ENCODE results near the gene POU4F3. TPM values are rescaled to one million over a fixed set of nuclear protein-coding genes. Genes with fewer than 3 reads are reported as not detected.

POU4F3 gene
- polyA plus RNA-seq, 3 donors = 0.06 TPM; not detected in 2

DNA sequence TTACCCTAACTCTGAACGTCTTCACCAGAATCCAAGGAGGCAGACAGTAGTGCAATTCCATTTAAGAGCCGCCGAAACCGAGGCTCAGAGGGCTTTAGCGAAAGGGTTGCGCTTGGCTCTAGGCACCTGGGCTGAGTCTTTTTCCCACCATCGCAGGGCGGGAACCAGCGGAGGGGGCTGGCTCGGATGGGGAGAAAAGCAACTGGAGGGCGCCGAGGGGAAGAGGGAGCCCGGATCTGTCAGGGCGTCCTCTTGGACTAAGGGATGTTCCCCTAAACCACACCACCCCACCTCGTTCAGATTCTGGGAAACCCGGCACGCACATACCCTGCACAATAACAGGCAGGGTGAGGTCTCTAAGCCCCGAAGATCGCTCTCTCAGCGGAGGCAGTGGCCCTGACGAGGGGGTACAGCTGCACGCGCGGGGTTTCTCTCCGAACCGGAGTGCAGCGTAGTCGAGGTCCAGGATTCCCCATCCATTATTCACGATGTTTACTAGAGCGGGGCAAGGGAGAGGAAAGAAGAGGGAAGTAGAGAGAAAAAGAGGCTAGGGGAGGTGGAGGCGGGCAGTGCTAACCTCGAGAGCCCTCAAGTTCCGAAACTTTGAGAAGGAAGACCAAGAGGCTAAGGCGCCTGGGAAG lies 1.3 kb upstream of the POU4F3 start:
- 3 to 4% (median 3%) methylated on average over 32 to 34 of the region's 34 CpGs for WGBS, 3 donors
- no peak overlapping the region for H3K27ac ChIP-seq (ENCODE audit: low read depth, low read length)

DNA sequence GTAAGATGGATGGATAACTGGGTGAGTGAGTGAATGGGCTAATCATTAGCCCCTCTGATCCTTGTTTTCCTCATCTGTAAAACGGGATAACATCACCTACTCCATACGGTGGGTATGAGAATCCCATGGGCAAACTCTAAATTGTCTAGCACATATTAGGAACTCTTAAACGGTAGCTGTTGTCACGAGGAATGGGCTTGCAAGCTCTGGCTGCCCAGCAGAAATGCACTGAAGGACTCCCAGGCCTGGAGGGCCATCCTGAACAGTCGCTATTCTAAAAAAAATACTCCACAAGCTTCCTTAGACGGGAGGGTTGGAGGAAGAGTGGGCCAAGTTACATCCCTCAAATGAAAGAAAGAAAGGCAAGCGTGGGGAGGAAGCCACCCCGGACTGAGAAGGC lies 711 bp upstream of the POU4F3 start:
- 0 to 2% (median 1%) methylated on average over 8 of the region's 8 CpGs for WGBS, 3 donors
- H3K27ac ChIP-seq (ENCODE audit: low read depth, low read length) = no peak overlapping the region

GRCh38 chr5:146339715-146340259 lies 1.1 kb downstream of the POU4F3 start:
- no peak overlapping the region for H3K27ac ChIP-seq (ENCODE audit: low read depth, low read length)
- WGBS, 3 donors = 5 to 8% (median 8%) methylated on average over 43 to 44 of the region's 44 CpGs

GRCh38 chr5:146340260-146341081 lies 1.8 kb downstream of the POU4F3 start:
- WGBS, 3 donors = 4 to 6% (median 5%) methylated on average over 39 to 40 of the region's 40 CpGs
- H3K27ac ChIP-seq (ENCODE audit: low read depth, low read length) = no peak overlapping the region

- 6 to 13% (median 9%) methylated on average over 6 of the region's 6 CpGs for WGBS, 3 donors
- no peak overlapping the region for H3K27ac ChIP-seq (ENCODE audit: low read depth, low read length)
Measured at GRCh38 chr5:146341854-146342253, 3.2 kb downstream of the POU4F3 start.

GRCh38 chr5:146342519-146342881 lies 3.9 kb downstream of the POU4F3 start:
- H3K27ac ChIP-seq (ENCODE audit: low read depth, low read length) = no peak overlapping the region
- WGBS, 3 donors = 3 to 9% (median 5%) methylated on average over 14 of the region's 14 CpGs

GRCh38 chr5:146342882-146343865 lies 4.5 kb downstream of the POU4F3 start:
- no peak overlapping the region for H3K27ac ChIP-seq (ENCODE audit: low read depth, low read length)
- 3% methylated on average over 46 of the region's 46 CpGs for WGBS, 3 donors

DNA sequence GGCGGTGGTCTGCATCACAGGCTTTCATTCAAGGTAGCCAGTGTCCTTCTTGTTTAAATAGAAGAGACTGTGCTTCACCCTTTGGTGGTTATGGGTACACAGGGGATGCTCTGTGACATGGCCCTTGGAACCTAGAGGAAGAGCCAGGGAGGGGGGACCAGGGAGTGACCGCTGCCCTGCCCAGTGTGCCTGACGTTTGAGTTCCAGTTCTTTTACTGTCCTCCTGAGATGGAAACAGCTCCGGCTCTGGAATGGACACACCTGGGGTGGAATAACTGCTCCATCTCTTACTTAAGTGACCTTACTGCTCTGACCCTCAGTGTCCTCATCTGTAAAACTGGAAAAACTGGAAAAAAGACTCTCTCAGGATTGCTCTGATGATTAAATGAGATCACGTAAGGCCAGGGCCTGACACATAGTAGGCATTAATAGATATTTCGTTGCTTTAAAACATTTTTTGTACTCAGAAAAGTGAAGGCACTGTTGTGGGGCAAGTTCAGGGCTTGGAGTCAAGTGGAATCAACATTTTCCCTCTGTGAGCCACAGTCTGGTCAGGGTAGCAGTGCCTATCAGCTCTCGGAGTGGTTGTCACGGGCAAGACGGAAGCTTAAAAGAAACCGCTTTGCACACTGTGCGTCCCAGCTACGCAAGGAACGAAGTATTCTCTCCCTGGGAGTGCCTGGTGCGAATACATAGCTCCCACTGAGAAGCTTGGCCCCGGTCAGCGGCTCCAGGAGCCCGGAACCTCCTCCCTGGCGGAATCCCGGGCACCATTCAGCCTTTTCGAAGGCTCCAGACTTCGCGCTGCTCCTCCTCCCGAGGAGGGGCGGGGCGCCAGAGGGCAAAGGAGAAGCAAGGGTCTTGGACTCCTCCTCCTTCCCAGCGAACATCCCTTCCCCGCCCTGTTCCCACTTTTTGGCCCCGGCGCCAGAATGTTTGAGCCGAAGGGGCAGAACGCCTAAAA lies 5.8 kb downstream of the POU4F3 start:
- no peak overlapping the region for H3K27ac ChIP-seq (ENCODE audit: low read depth, low read length)
- WGBS, 3 donors = 4 to 6% (median 4%) methylated on average over 28 to 31 of the region's 31 CpGs

- WGBS, 3 donors = 6 to 7% (median 6%) methylated on average over 12 of the region's 12 CpGs
Measured at GRCh38 chr5:146345240-146345577, 6.6 kb downstream of the POU4F3 start.

DNA sequence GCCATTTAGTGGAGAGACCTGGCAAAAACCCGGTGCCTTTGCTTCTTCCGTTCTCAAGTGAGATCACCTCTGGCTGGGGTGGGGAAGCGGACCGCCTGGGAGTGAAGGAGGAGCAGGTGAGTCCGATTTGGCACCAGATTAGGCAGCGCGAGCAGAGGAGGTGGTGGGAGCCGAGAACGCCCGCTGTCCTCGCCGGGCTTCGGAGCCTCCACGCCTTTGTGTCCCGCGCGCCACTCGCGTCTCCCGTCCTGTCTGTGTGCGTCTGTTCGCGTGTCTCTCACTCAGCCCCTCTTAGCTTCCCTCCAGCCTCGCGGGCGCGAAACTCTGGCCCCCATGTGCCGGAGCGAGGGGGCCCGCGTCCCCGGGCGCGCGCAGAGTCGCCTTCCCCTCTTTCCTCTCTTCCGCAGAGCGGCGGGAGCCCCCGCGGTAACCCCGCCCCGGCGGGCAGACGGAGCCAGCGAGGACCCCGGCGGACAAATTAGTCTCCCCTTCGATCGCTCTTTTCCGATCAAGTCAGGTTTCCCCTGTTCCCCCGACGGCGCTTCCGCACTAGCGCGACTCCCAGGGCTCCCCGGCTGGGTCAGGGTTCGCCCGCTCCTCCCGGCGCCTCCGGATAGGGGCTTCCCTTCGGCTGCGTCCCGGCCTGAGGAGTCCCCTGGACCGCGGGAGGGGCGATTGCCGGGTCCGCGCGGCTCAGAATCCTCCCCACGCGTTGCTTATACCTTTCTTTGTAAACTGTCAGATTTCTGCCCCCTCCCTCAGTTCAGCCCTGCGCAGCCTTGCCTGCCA lies 7.1 kb downstream of the POU4F3 start:
- no peak overlapping the region for H3K27ac ChIP-seq (ENCODE audit: low read depth, low read length)
- 2% methylated on average over 62 to 76 of the region's 76 CpGs for WGBS, 3 donors

More at GRCh38 chr5:146345240-146345577, 6.6 kb downstream of the POU4F3 start:
- H3K27ac ChIP-seq (ENCODE audit: low read depth, low read length) = no peak overlapping the region

DNA sequence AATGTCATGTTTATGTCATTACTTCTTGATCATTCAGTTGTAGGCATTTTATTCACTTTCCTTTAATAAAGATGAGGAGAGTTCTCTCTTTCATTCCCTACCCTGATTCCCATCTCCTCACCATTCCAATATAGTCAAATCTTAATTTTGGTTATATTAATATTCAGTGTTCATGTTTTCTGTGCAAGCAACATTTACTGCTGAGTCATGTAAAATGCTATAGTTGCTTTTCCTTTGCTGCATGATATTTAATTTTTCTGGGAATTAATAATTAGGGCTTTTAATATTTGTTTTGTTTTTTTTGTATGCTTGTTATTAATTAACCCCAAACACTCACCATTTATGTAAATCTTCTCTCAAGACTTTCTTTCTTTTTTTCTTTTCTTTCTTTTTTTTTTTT lies 18.5 kb downstream of the POU4F3 start:
- H3K27ac ChIP-seq (ENCODE audit: low read depth, low read length) = no peak overlapping the region

- 40 to 63% (median 61%) methylated on average over 5 of the region's 5 CpGs for WGBS, 3 donors
- no peak overlapping the region for H3K27ac ChIP-seq (ENCODE audit: low read depth, low read length)
Measured at GRCh38 chr5:146359836-146360235, 21.2 kb downstream of the POU4F3 start.

DNA sequence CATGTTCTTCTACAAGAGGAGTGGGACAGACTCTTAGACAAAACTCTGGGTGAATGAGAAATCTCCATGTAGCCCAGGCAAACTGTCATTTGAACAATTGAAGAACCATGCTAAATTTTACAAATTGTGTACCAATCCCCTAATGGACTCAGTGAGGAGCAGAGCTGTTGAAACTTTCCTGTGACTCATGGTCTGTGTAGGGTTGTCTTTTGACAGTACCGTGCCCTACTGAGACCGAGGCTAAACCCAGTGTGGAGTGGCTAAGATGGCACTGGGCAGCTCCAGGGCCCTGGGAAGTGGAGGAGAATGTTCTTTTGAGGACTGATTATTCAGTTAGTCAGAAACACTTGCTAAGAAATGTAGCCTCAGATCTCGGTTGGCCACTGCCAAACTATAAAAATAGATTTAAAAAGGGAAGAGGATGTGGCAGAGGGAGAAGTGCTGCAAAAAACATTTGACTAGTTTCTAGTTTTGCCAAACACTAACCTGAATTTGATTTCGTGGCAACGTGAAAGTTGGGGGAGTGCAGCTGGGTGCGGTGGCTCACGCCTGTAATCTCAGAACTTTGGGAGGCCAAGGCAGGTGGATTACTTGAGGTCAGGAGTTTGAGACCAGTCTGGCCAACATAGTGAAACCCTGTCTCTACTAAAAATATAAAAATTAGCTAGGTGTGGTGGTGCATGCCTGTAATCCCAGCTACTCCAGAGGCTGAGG lies 24.7 kb downstream of the POU4F3 start:
- H3K27ac ChIP-seq (ENCODE audit: low read depth, low read length) = no peak overlapping the region
- 41 to 74% (median 57%) methylated on average over 7 of the region's 7 CpGs for WGBS, 3 donors

DNA sequence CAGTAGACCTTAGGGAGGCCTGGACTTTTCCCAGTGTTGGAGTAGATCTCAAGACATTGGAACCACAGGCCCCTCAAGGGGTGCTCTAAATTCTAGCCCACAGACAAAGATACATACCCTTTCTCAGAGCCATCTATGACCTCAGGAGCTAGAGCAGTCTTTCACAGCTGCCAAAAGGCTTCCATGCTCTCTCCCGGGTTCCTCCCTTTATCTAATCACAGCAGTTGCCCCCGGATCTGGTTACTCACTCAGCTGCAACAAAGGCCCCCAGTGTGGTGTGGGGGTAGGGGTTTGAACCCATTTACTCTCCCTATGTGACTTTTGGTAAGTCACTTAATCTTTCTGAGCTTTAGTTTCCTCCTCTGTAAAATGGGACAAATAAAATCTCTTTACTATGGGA lies 27.0 kb downstream of the POU4F3 start:
- 16 to 46% (median 41%) methylated on average over 2 of the region's 2 CpGs for WGBS, 3 donors

DNA sequence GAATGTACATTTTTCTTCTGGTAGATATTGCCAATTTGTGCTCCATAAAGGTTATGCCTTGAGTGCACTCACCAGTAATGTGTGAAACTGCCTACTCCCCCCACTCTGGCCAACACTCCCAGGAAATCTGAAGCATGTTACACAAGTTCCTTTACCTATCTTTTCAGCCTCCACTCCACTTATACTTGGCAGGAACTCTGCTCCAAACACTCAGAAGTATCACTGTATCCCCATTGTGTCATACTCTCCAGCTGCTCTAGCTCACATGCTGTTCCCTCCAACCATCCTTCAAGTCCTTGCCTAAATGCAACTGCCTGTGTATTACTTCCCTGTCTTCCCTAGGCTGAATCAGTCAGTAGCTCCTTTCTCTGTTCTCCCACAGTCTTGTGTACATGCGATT lies 28.3 kb downstream of the POU4F3 start:
- H3K27ac ChIP-seq (ENCODE audit: low read depth, low read length) = no peak overlapping the region
- WGBS, 3 donors = 74 to 89% (median 88%) methylated on average over 1 of the region's 1 CpG

More for the DNA sequence above, 27.0 kb downstream of the POU4F3 start:
- H3K27ac ChIP-seq (ENCODE audit: low read depth, low read length) = no peak overlapping the region

GRCh38 chr5:146368137-146368536 lies 29.5 kb downstream of the POU4F3 start:
- H3K27ac ChIP-seq (ENCODE audit: low read depth, low read length) = no peak overlapping the region
- 37 to 60% (median 42%) methylated on average over 1 to 2 of the region's 2 CpGs for WGBS, 3 donors

Measured in adipose tissue (tissue), 3 donors.